Measurements from ENCODE around the gene PRSS3. TPM values are rescaled to one million over a fixed set of nuclear protein-coding genes. Genes with fewer than 3 reads are reported as not detected.
"Not testable (repeated sequence)": the region's sequence is repeated elsewhere in the genome, so short reads cannot be mapped to it uniquely, and the experiment has no call there.

PRSS3 gene
- total RNA-seq, 1 donor from 2014 or later = 6.9 TPM

DNA sequence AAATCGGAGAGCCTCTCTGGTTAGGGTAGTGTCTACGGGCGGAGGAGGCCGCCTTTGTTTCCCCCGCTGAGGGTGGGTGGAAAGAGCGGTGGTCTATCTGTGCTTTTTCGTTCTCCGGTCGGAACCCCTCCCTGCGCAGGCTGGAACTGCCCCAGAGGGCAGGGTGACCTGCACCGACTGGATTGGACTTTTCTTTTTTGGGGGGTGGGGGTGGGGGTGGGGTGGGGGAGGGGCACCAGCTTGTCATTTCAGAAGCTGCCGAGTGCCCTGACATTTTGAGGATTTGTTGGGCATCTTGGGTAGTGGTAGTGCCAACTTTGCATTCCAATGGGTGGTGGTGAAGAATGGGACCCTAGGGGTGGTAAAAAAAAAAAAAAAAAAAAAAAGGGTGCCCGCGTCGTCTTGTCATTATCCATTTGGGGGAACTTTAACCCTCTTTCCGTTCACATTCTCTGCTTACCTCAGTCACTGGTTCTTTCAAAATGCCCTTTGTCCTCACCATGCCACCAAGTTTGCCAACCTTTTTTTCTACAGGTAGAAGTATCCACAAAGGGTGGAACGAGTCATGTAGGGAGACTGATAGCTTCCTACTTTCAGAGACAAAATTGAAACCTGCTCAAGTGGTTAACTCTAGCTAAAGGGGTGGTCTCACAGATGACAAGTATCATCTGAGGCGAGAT, 22.9 kb downstream of the PRSS3 start:
- DNase-seq = peak; percentile 73

DNA sequence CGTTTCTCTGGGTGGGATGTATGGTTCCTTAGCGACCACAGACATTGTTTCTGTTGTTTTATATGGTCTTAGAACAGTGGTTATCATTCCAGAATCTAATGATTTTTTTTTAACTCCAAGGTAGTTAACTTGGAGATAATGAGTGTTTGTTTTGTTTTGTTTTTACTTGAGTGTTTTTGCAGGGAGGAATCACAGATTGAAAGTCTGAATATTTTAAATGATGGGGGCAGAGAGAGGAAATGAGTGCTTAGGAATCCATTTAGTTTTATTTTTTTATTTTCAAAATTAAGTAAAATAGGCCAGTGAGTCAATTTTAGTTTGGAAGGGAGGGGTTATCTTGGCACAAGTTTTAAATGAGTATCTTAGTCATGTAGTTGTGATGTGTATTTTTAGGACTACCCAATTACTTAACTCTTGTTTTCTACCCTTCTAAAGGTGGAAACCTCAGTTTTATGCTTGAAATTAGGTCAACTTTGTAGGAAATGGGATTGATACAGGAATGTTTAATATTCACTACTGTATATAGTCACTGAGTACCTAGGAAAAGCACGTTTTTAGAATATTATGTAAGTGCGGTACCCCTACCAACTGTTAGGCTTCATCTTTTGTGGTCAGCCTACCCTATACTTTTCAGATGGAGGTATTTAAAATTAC, 23.6 kb downstream of the PRSS3 start:
- peak; percentile 73 for DNase-seq

DNA sequence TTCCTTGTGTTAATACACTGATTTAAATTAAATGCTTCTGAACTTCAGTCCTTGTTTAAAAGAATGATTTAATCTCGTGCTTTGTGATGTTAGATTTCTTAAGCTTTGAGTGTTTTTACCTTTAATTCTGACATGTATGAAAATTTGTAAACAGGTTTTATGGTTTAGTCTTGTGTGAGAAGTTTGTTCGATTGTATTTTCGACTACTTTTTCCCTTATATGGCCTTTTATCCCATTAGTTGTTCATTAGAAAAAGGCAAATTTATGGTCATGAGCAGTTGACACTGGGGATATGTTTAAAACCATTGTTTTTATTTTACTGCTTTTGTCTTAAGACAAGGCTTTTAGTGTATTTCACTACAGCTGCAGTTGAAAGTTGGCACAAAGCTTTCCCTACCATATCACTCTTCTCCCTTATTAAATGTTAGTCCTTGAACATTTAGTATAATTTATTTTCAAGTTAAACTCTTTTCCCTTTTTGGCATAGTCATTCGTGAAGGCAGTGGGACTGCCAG, 24.9 kb downstream of the PRSS3 start:
- DNase-seq = no peak

DNA sequence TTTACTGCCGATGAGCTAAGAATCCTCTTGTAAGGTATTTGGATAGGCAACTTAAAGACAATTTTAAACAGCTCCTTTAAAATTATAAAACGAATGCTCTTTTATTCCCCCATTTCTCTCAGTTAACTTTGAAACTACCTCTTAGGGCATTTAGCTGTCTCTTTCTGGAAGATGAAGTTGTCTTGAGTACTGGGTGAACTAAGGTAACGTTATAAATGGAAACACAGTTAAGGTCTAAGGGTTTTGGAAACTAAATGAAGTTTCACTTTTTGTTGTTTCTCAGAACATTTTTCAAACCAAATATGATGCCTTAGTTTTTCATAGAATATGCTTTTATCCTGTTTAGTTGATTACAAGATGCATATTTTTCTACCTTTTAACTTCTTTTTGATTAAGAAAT, 28.4 kb downstream of the PRSS3 start:
- DNase-seq = no peak

DNA sequence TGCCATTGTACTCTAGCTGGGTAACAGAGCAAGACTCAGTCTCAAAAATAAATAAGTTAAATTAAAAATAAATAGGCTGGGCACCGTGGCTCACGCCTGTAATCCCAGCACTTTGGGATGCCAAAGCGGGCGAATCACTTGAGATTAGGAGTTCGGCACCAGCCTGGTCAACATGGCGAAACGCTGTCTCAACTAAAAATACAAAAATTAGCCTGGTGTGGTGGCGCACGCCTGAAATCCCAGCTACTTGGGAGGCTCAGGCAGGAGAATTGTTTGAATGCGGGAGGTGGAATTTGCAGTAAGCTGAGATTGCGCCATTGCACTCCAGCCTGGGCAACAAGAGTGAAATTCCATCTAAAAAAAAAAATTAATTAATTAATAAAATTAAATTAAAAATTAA, 31.9 kb downstream of the PRSS3 start:
- not testable (repeated sequence) for DNase-seq

DNA sequence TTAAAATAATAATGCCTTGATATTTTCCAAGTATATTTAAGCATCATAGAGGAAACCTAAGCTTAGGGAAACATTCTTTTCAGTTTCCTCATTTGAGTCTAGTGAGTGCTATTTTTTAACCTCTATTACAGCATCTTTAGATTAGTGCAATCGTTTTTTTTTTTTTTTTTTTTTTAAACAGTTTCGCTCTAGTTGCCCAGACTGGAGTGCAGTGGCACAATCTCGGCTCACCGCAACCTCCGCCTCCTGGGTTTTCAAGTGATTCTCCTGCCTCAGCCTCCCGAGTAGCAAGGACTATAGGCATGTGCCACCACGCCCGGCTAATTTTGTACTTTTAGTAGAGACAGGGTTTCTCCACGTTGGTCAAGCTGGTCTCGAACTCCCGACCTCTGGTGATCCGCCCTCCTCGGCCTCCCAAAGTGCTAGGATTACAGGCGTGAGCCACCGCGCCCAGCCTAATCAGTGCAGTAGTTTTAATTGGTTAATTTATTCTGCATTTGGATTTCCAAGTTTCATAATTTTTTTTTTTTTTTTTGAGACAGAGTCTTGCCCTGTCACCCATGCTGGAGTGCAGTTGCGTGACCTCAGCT, 34.4 kb downstream of the PRSS3 start:
- DNase-seq = not testable (repeated sequence)

DNA sequence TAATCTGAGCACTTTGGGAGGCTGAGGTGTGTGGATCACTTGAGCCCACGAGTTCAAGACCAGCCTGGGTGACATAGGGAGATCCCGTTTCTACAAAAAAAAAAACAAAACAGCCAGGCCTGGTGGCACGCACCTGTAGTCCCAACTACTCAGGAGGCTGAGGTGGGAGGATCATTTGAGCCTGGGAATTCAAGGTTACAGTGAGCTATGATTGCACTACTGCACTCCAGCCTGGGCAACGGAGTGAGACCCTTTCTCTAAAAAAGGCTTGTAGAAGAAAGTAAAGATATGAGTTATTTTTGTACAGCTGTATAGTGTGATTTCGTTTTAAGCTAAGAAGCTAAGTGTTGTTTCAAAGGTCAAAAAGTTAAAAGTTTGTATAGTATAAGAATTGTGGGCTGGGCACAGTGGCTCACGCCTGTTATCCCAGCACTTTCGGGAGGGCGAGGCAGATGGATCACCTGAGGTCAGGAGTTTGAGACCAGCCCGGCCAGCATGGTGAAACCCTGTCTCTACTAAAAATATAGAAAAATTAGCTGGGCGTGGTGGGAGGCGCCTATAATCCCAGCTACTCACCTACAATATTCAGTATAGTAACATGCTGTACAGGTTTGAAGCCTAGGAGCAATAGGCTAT, 40.4 kb downstream of the PRSS3 start:
- DNase-seq = no peak

DNA sequence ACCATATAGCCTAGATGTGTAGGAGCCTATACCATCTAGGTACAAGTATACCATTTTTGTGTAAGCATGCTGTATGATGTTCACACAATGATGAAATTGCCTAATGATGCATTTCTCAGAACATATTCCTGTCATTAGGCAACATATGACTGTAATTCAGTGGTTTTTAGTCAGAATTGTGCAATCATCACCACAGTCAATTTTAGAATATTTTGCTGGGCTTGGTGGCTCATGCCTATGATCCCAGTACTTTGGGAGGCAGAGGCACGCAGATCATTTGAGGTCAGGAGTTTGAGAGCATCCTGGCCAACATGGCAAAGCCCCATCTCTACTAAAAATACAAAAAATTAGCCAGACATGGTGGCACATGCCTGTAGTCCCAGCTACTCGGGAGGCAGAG, 40.9 kb downstream of the PRSS3 start:
- DNase-seq = peak; percentile 17

DNA sequence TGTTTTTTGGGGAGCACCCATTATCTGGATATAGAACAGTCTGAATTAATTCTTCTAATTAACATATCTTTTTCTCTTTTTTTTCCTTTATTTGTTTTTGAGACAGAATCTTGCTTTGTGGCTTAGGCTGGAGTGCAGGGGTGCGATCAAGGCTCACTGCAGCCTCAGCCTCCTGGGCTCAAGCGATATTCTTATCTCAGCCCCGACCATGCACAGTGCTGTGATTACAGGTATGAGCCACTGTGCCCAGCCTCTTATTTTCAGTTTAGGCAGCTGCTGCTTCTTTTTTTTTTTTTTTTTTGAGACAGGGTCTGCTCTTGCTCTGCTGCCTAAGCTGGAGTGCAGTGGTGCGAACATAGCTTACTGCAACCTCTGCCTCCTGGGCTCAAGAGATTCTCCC, 41.8 kb downstream of the PRSS3 start:
- DNase-seq = no peak

DNA sequence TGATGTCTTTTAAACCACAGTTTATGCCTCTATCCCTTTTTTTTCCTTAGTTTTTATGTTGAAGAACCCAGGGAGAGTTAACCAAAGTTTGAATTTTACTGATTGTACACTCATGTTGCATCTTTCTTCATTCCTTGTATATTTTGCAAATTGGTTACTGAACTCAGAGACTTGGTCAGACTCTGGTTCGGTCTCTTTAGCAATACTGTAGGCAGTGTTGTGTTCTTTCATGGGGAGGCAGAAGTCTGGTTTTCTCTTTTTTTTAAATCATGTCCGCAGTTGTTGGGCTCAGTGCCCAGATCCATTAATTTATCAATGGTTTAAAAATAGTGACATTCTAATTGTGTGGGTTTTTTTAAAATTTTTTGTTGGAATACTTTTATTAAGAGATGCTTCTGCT, 45.0 kb downstream of the PRSS3 start:
- DNase-seq = no peak

DNA sequence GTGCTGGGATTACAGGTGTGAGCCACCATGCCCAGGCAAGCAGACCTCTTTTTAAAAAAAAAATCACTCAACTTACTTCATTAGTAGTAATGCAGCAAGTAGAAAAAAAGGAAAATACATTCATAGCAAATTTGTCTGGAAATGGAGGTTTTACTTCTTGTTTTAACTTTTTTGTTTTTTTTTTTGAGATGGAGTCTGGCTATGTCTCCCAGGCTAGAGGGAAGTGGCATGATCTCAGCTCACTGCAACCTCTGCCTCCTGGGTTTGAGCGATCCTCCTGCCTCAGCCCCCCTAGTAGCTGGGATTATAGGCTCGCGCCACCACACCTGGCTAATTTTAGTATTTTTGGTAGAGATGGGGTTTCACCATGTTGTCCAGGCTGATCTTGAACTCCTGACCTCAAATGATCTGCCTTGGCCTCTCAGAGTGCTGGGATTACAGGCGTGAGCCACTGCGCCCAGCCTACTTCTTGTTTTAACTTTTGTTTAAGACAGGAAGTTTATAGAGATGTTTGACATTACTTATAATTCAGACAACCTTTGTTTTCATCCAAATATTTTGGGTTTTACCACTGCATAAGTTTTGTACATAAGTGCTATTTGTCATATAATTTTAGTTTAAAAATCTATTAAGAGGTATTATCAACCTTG, 48.1 kb downstream of the PRSS3 start:
- DNase-seq = no peak

DNA sequence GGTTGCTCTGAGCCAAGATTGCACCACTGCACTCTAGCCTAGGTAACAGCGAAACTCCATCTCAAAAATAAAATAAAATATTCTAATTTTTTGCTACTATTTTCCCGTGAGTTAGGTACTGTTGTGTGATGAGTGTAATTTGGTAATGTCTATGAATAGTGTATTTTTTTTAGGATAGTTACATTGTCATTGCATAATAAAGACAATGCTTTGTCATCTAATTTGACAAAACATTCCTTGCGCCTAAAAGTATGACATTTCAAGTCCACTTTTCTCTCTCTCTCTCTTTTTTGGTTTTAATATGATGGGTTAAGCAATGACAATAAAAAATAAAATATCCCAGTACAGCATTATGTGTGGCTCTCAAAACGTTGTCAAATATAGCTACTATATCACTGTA, 50.9 kb downstream of the PRSS3 start:
- DNase-seq = no peak

DNA sequence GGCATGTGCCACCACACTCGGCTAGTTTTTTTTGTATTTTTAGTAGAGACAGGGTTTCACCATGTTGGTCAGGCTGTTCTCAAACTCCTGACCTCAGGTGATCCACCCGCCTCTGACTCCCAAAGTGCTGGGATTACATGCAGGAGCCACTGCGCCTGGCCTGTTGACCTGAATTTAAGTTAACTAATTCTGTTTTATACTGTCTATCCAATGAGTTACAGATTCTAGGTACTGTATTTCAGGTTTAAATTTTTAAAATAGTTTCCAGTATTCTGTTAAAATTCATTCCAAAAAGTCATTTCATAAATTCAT, 52.5 kb downstream of the PRSS3 start:
- DNase-seq = not testable (repeated sequence)

Small RNA genes lying within 50 kb of the gene (small RNA-seq; reads per million reads assigned to genes)
- gene RF00019 (ENCODE audit: low replicate concordance) = not detected

Other genes with a start within 250 kb of the PRSS3 start
- 19.9 TPM for gene UBE2R2, start 21.6 kb downstream of the PRSS3 start, total RNA-seq

All from skin of body (tissue), 3 donors.